Measurements from ENCODE around the gene BIN1. TPM values are rescaled to one million over a fixed set of nuclear protein-coding genes. Genes with fewer than 3 reads are reported as not detected.

BIN1 gene
- total RNA-seq, 2 donors from 2014 or later, result 7.6 to 15.3 TPM

- no peak for TF ChIP-seq CTCF (IDR thresholded peaks at IDR 0.05)
- no peaks in the 10 kb centered on the region for H3K9me3 ChIP-seq
- no peak overlapping the region for H3K27ac ChIP-seq
- no peak overlapping the region for H3K4me3 ChIP-seq
- no peaks in the 10 kb centered on the region for H3K27me3 ChIP-seq
- DNase-seq (ENCODE audit: low spot score), result no peak
- H3K4me1 ChIP-seq, result no peaks in the 10 kb centered on the region
- H3K36me3 ChIP-seq, result no peaks in the 10 kb centered on the region
Measured at GRCh38 chr2:127130421-127130820, 23.5 kb upstream of the BIN1 start.

GRCh38 chr2:127129937-127130336 lies 23.0 kb upstream of the BIN1 start:
- Histone ChIP-seq H3K36me3 (no peaks in the 10 kb centered on the region), H3K4me1 (no peaks in the 10 kb centered on the region), H3K27ac (no peak overlapping the region), H3K9me3 (no peaks in the 10 kb centered on the region), H3K4me3 (no peak overlapping the region), H3K27me3 (no peaks in the 10 kb centered on the region)
- no peak for TF ChIP-seq CTCF (IDR thresholded peaks at IDR 0.05)
- no peak for DNase-seq (ENCODE audit: low spot score)

GRCh38 chr2:127128445-127128904 lies 21.5 kb upstream of the BIN1 start:
- no peak overlapping the region for H3K27ac ChIP-seq
- peak; percentile 57 for DNase-seq (ENCODE audit: low spot score)
- H3K36me3 ChIP-seq, result no peaks in the 10 kb centered on the region
- no peak for TF ChIP-seq CTCF (IDR thresholded peaks at IDR 0.05)
- H3K9me3 ChIP-seq, result no peaks in the 10 kb centered on the region
- H3K27me3 ChIP-seq, result no peaks in the 10 kb centered on the region
- H3K4me3 ChIP-seq, result no peak overlapping the region
- no peaks in the 10 kb centered on the region for H3K4me1 ChIP-seq

GRCh38 chr2:127125821-127126220 lies 18.9 kb upstream of the BIN1 start:
- H3K4me1 ChIP-seq, result no peaks in the 10 kb centered on the region
- no peak overlapping the region for H3K27ac ChIP-seq
- TF ChIP-seq CTCF (IDR thresholded peaks at IDR 0.05), result no peak
- H3K4me3 ChIP-seq, result no peak overlapping the region
- no peaks in the 10 kb centered on the region for H3K27me3 ChIP-seq
- no peaks in the 10 kb centered on the region for H3K9me3 ChIP-seq
- no peak for DNase-seq (ENCODE audit: low spot score)
- no peaks in the 10 kb centered on the region for H3K36me3 ChIP-seq

GRCh38 chr2:127124426-127124825 lies 17.5 kb upstream of the BIN1 start:
- Histone ChIP-seq H3K9me3 (no peaks in the 10 kb centered on the region), H3K27me3 (no peaks in the 10 kb centered on the region), H3K36me3 (no peaks in the 10 kb centered on the region), H3K27ac (no peak overlapping the region), H3K4me1 (no peaks in the 10 kb centered on the region), H3K4me3 (no peak overlapping the region)
- DNase-seq (ENCODE audit: low spot score), result no peak
- TF ChIP-seq CTCF (IDR thresholded peaks at IDR 0.05), result no peak

- Histone ChIP-seq H3K36me3 (no peaks in the 10 kb centered on the region), H3K27ac (no peak overlapping the region), H3K4me3 (no peak overlapping the region), H3K27me3 (no peaks in the 10 kb centered on the region), H3K4me1 (no peaks in the 10 kb centered on the region), H3K9me3 (no peaks in the 10 kb centered on the region)
- peak; percentile 52 for DNase-seq (ENCODE audit: low spot score)
- no peak for TF ChIP-seq CTCF (IDR thresholded peaks at IDR 0.05)
Measured at GRCh38 chr2:127122361-127123027, 15.5 kb upstream of the BIN1 start.
